Measurements from ENCODE around the gene THSD4. TPM values are rescaled to one million over a fixed set of nuclear protein-coding genes. Genes with fewer than 3 reads are reported as not detected.

Gene THSD4
- total RNA-seq, 2 experiments from 2014 or later: not detected

DNA sequence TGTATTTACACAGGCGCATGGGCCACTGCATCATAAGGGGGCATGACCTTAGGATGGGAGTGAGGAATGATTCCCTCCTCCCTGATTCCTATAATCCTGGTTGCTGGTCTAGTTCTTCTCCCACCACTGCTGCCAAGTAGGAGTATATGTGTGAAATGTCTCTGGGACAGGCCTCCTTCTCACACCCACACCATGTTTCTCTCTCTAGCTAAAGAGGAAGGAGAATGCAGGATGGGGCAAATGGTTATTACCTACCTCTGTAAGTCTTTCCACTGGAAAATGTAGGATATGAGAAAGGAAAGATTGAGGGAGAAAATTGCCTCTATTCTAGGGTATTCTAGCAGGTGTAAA, 159.2 kb downstream of the THSD4 start:
- Mint-ChIP-seq H3K27ac (no peak overlapping the region), H3K9me3 (peaks cover 4% of the 10 kb centered on the region), H3K27me3 (peaks cover 6% of the 10 kb centered on the region), H3K36me3 (ENCODE audit: low read depth) (no peaks in the 10 kb centered on the region), H3K4me1 (ENCODE audit: low read depth) (no peaks in the 10 kb centered on the region), H3K4me3 (no peak overlapping the region)
- intact Hi-C loops (cut with micrococcal nuclease): no loop called here
- DNase-seq (no peak), ATAC-seq (no peak)
- POLR2A ChIA-PET: interaction anchor here (0.6 kb wide), 1 partner anchor 105 kb away, joined by 4 read pairs; no protein-coding TSS in a partner anchor
- CTCF ChIA-PET: no interaction called here
- TF ChIP-seq, protein P1, sequence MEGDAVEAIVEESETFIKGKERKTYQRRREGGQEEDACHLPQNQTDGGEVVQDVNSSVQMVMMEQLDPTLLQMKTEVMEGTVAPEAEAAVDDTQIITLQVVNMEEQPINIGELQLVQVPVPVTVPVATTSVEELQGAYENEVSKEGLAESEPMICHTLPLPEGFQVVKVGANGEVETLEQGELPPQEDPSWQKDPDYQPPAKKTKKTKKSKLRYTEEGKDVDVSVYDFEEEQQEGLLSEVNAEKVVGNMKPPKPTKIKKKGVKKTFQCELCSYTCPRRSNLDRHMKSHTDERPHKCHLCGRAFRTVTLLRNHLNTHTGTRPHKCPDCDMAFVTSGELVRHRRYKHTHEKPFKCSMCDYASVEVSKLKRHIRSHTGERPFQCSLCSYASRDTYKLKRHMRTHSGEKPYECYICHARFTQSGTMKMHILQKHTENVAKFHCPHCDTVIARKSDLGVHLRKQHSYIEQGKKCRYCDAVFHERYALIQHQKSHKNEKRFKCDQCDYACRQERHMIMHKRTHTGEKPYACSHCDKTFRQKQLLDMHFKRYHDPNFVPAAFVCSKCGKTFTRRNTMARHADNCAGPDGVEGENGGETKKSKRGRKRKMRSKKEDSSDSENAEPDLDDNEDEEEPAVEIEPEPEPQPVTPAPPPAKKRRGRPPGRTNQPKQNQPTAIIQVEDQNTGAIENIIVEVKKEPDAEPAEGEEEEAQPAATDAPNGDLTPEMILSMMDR (IDR thresholded peaks at IDR 0.05): no peak

DNA sequence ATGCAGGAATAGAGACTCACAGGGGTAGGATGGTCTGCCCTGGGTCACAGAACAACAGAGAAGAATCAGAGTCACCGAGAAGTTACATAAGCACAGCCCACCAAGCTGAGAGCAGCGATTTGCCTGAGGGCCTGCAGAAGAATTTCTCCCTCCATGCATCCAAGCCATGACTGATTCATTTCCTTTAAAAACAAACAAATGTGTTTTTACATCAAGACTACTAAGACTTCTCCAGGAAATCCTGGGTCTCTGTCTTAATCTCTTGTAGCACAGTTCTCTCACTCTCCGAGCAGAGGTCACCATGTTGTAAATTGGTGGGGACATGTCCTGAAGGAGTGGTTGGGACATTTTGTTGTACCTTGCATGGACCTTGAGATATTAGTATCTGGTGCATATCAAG, 159.8 kb downstream of the THSD4 start:
- TF ChIP-seq, protein P1 (IDR thresholded peaks at IDR 0.05): no peak
- DNase-seq (no peak), ATAC-seq (no peak)
- Mint-ChIP-seq H3K36me3 (ENCODE audit: low read depth) (no peaks in the 10 kb centered on the region), H3K27me3 (peaks cover 1% of the 10 kb centered on the region), H3K9me3 (peaks cover 4% of the 10 kb centered on the region), H3K4me3 (no peak overlapping the region), H3K4me1 (ENCODE audit: low read depth) (no peaks in the 10 kb centered on the region), H3K27ac (no peak overlapping the region)
- ChIA-PET POLR2A (interaction anchor here (0.6 kb wide), 1 partner anchor 104 kb away, joined by 4 read pairs; no protein-coding TSS in a partner anchor), CTCF (no interaction called here)
- intact Hi-C loops (cut with micrococcal nuclease): no loop called here

DNA sequence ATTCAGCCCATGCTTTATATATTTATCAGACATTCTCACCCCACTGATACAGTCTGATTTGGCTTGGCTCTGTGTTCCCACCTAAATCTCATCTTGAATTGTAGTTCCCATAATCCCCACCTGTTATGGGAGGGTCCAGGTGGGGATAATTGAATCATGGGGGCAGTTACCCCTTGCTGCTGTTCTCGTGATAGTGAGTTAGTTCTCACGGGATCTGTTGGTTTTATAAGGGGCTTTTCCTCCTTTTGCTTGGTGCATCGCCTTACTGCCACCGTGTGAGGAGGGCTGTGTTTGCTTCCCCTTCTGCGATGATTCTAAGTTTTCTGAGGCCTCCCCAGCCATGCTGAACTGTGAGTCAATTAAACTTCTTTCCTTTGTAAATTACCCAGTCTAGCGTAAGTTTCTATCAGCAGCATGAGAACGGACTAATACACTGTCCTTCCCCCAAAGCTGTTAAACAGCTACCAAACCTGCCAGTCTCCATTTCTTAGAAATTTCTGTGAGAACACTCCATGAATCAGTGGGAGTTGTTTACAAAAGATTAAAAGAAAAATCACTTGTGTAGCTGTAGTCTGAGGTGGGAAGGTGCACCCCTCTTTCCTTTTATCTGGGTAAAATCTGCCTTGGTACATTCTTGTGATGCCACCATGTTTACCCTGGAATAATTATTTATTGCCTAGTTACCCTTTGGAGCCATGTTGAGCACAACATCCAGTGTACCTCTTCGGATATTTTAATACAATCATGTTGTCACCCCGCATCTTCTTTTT, 160.5 kb downstream of the THSD4 start:
- no peak overlapping the region for H3K27ac Mint-ChIP-seq
- CTCF ChIA-PET: no interaction called here
- peaks cover 3% of the 10 kb centered on the region for H3K27me3 Mint-ChIP-seq
- H3K9me3 Mint-ChIP-seq: peaks cover 4% of the 10 kb centered on the region
- H3K4me3 Mint-ChIP-seq: no peak overlapping the region
- POLR2A ChIA-PET: no interaction called here
- H3K36me3 Mint-ChIP-seq (ENCODE audit: low read depth): no peaks in the 10 kb centered on the region
- H3K4me1 Mint-ChIP-seq (ENCODE audit: low read depth): no peaks in the 10 kb centered on the region
- intact Hi-C loops (cut with micrococcal nuclease): no loop called here
- TF ChIP-seq, protein P1 (IDR thresholded peaks at IDR 0.05): no peak
- ATAC-seq: no peak
- DNase-seq: no peak

DNA sequence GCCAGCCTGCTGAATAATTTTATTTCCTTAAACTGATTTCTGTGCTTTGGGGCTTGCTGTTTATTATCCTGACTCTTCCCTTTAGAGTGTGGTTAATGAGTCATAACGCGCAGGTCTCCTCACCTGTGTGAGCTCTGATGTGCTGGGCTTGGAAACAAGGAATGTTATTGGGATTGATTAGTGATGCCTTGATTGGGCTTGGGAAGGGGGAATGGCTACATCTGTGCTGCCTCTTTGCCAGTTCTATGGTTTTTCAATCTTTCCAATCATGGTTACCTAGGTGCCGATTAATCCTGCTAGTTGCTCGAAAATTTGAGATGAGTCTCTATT, 161.0 kb downstream of the THSD4 start:
- H3K27me3 Mint-ChIP-seq: peaks cover 3% of the 10 kb centered on the region
- intact Hi-C loops (cut with micrococcal nuclease): no loop called here
- no peak overlapping the region for H3K27ac Mint-ChIP-seq
- H3K9me3 Mint-ChIP-seq: peaks cover 4% of the 10 kb centered on the region
- POLR2A ChIA-PET: no interaction called here
- H3K4me3 Mint-ChIP-seq: no peak overlapping the region
- TF ChIP-seq, protein P1 (IDR thresholded peaks at IDR 0.05): no peak
- no peaks in the 10 kb centered on the region for H3K36me3 Mint-ChIP-seq (ENCODE audit: low read depth)
- DNase-seq: no peak
- H3K4me1 Mint-ChIP-seq (ENCODE audit: low read depth): no peaks in the 10 kb centered on the region
- CTCF ChIA-PET: no interaction called here
- ATAC-seq: no peak

DNA sequence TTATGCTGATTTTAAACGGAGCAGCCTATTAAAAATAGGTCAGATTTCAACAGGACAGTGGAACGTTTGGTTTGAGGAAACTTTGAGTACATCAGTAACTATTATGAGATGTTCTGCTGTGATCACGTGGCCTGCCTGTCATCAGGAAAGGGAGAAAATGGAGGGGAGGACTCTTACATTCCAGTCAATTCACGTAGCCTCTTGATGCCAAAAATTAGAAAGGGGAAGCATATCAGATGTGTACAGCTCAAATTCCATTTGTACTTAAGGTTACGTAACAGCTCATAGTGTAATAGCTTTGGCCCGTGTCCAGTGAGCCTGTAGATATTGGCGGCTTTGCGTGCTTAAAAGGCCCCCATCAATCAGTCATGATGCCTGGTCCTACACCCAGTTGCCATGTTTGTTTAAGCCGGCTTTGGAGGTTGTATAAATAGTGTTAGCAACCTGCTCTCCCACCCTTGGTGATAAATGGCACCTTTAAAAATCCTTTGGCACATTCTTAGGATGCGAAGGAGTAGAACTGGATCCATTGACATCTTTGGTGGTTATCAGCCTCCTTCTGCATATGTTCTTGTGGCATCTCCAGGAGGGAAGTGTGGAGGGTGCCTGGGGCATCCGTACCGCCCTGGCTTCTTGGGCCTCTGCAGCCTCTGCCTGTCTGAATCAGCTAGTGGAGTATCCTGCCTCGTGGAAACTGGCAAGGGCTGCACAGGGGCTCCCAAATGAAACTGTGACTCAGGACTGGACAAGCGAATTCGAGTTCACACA, 163.9 kb downstream of the THSD4 start:
- ATAC-seq (no peak), DNase-seq (no peak)
- no peaks in the 10 kb centered on the region for H3K36me3 Mint-ChIP-seq (ENCODE audit: low read depth)
- TF ChIP-seq, protein P1 (IDR thresholded peaks at IDR 0.05): no peak
- no peak overlapping the region for H3K4me3 Mint-ChIP-seq
- intact Hi-C loops (cut with micrococcal nuclease): no loop called here
- POLR2A ChIA-PET: no interaction called here
- CTCF ChIA-PET: no interaction called here
- H3K27me3 Mint-ChIP-seq: peaks cover 4% of the 10 kb centered on the region
- H3K27ac Mint-ChIP-seq: no peak overlapping the region
- H3K9me3 Mint-ChIP-seq: no peaks in the 10 kb centered on the region
- H3K4me1 Mint-ChIP-seq (ENCODE audit: low read depth): no peaks in the 10 kb centered on the region

All from activated CD8-positive, alpha-beta T cell treated with anti-CD3 and anti-CD28 coated beads for 36 hours (primary cell).